ENCODE measurements around the gene UST.

Gene UST

DNA sequence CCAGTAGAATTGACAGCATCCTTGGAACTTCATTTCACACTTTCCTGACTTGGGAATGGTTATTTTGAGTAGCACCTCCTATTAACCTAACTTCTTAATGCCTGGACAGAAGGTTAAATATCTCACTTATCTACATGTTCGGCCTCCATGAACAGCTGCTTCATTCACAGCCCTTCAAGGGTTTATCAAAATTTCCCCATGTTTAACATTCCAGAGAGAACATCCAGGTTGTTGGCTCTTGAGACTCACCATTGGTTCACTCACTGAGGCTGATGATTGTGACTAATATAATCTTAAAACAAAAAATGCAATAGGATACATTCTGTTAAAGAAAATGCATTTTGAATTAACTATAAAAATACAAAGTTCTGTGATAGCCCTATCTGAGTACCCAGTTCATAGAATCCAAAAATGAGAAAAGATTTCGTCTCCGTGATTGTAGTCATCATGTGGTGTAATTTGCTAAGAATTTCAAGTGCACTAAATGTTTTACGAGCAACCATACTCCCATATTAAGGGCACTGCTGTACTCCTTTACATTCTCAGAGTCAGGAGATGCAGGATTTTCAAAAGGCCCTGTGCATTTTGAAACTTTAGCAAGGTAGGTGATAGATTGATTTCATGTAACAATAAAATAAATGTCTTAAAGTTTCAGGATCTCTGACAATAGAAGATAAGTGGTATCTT lies 310.1 kb downstream of the UST start:
- no peak for DNase-seq

DNA sequence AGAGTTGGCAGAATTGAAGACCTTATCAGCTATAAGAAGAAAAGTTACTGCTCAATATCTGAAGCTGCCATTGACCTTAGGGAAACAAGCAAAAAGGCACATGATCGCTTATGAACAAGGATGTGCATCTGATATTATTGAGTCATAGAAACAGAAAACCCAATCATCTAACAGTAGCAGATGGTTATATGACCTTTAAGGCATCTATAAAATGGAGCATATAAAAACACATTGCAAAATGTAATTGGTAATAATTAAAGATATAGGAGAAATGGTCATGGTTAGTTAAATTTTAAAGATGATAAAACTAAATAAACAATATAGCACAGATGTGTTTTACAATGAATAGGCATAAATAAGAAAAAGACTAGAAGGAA lies 310.6 kb downstream of the UST start:
- DNase-seq = no peak

DNA sequence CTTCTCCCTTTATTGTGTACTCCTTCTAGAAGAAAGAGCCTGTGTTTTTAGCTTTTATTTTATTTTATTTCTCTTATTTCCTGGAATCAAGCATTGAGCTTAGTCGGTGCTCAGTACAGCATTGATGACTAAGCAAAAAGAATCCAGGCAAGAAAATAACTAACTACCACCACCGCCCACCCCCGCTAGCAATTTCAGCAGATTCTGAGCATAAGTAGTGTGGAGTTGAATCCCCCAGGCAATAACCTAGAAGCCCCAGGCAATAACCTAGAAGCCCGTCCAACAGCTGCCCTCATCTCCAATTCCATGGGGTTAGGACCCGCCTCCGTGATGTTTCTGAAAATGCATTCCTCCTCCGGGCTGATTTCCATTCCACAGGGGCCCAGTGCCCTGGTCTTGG lies 312.7 kb downstream of the UST start:
- DNase-seq = no peak

DNA sequence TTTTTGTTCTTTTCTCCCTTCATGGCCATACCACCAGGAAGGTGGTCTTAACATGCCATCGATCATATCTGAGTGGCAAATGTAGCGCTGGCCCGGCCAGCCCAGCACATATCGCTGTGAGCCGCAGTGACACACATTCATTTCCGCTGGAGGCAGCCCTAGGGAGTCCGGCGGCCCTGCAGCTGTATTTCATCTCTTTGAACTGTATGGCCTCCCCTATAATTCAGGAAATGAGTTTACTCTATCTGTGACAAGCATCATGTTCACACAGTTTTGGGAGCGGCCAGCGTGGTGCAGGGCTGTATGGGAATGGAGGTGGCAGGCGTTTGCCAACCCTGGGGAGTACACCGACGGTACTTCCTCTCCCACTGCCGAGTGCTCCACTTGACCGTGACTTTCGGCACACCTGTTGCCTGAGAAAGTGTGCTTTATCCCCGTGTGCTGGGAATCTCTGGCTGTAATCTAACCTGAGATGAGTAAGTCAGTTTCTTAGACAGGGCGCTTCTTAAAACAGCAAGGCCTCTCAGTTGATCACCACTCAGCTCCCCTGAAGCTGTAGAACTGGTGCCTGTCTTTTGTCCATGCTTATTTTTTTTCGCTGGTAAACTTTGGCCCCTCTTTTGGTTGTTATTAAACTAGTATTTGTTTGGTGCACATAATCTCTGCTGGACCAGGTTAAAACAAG lies 313.6 kb downstream of the UST start:
- DNase-seq = no peak

DNA sequence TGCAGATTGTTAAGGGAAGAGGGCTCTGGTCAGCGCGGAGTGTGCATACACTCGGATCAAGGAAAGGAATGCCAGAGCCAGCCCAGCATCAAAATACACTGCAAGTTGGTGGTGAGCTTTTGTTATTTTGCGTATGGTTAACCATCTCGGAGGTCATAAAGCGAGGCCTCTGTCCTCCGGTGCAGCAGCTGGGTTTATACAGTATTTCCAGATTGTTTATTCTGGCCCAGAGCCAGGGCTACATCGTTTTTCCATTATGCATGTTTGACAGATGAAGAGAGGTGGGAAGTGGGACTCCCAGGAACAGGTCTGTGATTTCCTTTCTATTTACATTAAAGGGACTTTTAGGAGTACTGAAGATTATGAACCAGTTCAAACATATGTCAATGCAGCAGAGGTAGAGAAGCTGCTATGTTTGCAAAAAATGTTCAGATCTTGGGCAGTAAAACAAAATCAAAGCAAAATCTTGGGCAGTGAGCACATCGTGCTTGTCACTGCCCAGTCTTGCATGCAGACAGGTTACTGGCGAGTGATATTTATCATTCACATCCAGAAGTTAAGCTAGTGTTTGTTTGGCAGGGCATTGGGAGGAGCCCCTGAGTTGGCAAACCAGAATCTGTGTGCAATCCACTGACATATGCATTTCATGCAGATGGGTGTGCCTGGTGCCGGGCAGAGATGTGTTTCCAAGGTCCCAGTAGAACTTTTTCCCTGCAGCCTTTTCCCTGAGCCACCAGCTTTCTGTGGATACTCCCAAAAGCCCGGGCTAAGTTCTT lies 314.3 kb downstream of the UST start:
- DNase-seq = no peak

DNA sequence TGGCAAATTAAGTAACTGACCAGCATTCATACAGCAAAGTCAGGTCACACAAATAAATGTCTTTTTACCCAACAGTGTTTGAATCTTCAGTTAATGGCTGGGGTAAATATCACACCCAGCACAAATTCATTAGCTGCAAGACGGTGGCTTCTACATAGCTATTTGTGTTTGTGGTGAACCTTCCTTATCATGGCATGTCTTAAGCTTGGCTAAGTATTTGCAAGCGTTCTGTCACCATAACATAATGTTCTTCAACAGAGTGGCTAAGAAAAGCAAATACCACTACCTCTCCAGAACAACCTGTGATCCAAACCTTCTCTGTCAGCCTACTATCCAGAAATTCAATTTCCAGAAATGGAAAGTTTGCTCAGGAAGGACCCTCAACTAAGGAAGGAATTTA lies 315.1 kb downstream of the UST start:
- DNase-seq = no peak

DNA sequence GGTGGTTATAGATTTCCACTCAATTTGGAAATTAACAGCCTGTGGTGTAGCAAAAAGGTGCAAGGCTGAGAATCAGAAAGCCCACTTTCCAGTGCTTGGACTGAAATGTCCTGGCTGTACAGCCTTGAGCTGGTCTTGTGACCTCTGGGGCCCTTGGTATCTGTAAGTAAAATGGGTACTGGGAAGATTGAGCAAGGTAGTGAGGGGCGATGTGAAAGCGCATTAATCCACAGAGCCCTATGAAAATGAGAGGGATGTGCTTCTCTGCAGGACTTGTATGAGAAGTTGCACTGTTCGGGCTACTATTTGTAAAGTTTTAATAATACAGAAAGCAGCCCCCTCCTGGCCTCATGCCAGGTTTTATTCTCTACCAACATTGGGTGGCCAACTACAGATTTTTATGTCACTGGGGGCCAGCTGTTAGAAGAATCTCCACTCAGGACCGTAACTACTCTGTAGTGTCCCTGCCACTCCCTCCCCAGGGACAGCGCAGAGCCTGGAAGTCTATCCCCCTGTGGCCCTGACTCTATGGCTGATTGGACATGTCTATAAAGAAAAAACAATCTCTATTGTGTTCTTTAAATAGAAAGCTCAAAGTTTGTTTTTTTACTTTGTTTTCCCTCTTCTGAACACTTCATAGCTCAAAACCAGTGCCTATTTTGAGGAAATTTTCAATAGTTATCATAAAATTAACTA lies 316.0 kb downstream of the UST start:
- DNase-seq = no peak

DNA sequence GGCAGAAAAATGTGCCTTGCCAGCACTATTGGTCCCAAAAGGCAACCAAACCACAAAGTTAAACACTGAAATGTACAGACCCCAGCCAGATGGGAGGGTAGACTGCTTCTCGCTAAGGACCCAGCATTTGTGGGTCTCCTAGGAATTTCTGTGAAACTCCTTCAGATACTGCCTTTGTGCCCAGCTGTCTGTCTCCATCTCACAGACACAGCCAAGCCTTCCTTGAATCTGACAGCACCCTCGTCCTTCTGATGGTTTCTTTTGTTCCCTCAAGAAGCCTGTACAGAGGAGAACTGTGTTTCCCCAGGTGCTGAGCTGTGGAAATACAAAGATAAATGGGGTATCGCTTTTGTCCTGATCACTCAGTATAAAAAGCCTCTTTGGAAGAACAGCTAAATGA lies 316.6 kb downstream of the UST start:
- DNase-seq = no peak

DNA sequence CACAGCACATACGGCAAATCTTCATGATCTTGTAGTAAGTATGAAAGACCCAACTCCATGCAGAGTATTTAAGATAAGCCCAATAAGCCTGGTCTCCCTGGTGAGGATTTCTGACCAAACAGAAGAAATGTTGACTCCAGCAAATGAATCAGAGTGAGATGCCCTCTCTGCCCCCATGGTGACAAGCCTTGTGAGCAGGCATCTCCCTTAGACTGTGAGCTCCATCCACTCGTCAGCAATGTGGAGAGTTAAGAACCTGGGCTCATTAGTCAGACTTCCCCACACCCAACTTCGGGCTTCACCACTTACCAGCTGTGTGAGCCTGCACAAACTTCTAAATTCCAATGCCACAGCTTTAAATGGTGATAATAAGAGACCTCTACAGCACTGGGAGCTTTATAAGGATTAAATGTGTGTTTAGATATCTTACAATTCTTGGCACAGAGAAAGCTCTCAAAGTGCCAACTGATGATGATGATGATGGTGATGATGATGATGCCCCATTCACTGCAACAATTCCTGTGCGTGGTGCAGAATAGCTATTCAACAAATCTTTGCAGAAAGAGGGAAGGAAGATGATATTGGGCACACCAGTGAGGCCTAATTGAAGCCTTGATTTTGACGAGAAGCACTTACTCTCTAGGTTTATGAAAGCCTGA lies 317.3 kb downstream of the UST start:
- no peak for DNase-seq

DNA sequence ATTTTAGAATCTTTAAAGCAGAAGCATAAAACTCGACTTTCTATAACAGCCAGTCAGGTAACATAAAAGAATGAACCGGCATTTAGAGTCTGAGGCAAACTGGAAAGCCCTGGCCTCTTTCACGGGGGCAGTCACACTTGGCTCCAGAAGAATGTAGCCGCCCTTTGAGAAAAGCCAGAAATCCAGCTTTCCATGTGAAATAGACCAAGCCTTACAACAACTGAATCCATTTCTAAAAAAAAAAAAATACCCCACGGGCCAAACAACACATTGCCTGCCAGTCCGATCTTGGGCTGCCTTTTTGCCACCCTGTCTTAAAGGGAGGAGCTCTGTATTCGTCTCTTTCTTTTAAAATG lies 317.8 kb downstream of the UST start:
- DNase-seq = no peak

DNA sequence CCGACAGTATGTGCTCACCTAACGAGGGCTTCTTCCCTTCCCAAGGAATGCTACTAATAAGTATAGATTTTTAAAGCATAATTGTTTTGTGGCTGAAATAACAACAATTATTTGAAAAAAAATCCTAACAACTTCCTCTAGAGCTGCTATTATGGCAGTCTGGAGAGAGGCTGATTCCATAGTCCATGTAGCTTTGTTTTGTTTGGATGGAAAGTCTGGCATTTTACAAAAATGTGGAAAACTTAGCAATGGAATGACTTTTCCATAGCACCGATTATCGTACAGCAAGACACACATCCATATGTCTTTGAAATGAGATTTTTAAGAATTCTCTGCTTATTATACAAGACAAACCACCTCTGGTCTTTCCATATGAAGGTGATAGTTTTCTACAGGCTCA lies 318.3 kb downstream of the UST start:
- no peak for DNase-seq

DNA sequence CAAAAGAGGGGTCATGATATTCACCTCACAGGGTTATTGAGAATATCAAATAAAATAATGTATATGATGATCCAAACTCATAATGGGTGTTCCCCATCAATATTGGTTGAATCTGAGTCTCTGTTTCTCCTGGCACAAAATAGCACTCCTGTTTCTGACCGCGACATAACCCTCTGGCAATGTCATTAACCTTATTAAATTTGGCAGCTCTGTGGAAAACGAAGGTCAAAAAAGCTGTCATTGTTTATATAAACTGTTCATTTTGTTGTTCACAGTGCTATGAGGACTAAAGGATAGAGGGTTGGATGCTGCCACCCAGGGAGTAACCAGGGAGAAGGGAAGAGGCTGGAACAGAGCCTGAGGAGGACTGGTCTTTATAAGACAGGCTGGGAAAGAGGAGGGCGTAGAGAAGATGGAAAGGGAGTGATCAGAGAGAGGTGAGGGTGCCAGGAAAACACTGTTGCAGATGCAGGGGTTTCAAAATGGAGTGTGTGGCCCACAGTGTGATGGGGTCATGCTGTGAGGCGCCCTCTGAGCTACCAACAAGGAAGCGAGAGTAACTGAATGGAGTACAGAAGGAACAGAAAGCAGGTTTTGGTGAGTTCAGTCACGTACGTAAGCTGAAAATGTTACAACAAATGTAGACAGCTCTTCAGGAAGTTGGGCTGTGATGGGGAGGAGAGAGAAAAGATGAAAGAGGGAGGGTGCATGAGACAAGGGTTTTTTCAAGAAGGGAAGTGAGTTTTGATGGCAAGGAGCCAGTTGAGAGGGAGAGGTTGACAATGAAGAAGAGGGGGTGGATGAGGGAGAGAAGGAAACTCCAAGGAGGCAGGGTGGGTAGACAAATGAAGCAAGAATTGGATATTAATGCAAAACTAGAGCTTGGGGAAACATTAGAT lies 319.1 kb downstream of the UST start:
- peak in 17 of 56 donors; percentile 4 to 69 (median 31) for DNase-seq

DNA sequence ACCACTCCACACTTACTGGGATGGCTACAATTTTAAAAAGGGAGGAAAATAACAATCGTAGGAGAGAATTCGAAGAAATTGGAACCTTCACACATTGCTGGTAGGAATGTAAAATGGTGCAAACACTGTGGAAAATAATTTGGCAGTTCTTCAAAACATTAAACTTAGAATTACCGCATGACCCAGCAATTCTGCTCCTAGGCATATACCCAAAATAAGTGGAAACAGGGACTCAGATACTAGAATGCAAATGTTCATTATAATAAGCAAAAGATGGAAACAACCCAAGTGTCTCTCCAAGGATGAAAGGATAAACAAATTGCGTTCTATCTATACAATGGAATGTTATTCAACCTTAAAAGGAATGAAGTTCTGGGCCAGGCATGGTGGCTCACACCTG lies 325.2 kb downstream of the UST start:
- no peak for DNase-seq

DNA sequence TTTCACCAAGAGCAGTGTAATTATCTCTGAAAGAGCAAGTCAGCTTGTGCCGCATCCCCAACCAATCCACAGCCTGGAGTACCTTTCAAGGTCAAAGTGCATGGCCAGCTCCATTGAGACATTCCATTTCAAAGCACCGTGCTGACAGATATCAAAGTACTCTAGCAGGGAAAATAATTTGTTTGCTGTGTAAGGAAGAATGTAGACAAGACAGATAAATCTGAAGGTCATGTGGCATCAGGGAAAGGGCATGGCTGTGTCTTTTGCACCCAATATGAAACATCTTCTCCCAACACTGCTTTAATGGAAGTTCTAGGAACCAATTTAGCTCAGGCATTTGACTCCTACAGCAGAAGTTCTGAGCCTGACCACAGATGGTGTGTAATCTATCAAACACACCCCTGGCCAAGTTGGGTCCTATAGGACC lies 328.0 kb downstream of the UST start:
- no peak for DNase-seq

DNA sequence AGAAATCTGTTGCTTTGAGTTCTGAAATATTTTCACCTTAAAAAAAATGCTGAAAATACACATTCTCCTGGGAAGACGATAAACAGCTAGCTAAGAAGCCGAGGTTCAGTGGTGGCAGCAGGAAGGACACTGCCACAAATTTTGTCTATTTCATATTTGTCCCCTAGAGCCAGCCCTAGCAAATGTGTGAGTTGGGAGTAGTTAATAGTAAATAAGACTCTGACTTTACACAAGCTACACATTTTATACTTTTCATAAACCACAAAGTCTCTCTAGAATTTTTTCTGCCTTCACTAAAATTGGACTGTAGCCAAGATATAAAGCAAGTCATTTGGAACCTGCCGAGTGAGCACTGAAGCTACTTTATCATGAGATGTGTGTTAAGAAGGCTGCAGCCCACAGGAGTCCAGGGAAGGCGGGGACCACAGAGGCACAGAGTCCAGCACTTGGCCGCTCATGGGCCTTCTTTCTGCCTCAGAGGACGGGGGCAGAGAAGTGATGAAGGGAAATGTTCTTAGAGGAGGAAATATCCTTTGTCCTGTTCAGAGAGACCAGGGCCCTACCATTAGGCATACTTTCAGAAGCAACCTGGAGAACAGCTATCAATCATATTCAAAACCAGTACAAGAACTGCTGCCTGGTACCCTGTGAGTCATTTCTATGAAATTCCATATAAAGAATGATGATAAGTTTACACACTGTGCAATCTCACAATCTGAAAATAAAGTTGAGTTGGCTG lies 329.0 kb downstream of the UST start:
- DNase-seq = no peak

DNA sequence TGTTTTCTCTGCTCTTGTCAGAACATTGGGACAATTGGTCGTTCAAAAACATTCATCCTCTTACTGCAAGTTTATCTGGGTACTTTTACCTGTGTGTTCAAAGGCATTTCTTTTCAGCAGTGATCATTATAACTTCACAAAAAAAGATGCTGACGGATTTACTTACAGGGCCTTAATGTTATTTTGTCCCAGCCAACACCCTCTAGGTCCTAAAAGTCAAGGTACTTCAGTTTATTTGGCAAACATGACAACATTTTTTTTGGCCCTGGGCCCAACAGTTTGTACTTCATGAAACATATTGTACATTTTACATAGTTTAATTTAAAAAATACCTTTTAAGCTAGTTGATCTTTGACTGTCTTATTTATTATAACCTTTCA lies 329.5 kb downstream of the UST start:
- DNase-seq = no peak

DNA sequence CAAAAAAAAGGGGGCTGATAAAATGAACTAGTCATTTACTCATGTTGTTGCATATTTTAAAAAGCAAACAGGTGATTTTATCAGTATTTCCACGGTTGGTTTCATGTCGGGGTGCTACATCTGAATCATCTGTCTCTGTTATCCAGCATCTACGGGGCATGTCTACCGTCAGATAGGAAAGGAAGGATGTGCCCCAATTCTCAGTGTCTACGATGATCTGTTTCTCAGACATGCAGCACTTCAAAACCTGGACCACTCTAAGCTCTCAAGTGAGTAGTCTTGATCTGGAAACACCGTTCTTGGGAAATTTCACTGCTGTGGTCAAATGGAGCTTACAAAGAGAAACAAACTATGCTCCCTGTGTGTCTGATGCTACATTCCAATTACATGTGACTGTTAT lies 330.4 kb downstream of the UST start:
- DNase-seq = no peak

DNA sequence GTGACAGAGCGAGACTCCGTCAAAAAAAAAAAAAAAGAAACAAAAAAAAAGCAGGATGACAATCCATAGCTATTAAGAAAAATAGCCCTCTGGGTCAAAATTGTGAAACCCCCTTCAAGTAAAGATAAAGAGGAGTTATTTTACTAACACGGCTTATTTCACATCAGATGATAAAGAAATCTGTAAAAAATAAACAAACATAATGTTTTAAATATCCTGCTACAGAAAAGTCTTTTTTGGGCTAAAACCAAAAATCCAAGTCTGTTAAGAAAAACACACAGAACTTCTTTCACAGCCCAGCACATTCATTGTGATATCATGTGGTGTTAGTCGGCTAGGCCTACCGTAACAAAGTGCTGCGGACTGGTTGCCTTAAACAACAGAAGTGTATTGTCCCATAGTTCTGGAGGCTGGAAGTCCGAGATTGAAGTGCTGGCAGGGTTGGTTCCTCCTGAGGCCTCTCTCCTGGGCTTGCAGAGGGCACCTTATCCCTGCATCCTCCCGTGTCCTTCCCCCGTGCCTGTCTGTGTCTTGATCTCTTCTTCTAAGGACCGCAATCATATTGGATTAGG lies 331.5 kb downstream of the UST start:
- DNase-seq = no peak

DNA sequence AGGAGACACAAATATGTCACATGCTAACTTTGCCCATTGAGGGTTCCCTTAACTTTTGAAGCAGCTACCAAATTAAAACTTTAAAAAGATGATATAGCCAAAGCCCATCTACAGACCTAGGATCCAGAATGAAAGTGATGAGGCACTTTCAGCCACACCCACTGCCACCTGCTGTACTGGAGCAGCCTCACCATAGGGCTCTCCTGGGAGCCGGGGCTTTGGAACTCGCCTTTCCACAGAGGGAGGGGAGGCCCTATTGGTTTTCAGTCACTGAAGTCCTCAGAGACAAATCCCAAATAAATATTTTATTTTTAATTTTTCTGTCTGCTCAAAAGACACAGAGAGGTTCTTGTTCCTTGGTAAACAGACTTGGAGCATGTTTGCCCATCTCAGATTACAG lies 332.6 kb downstream of the UST start:
- no peak for DNase-seq

Measured in nucleus accumbens (tissue), 56 donors.